H1 (cell line): ENCODE data around the gene RENBP. TPM values are rescaled to one million over a fixed set of nuclear protein-coding genes. Genes with fewer than 3 reads are reported as not detected.

Experiments
- CTCF ChIA-PET: fragments of 300-600 bp; sonication (Branson Sonifier 250); formaldehyde crosslinking; loops from one replicate; lab custom pipeline; 2021; ENCODE audit not compliant: partially characterized antibody; lab: Charles Lee
- POLR2A ChIA-PET: fragments of 300-600 bp; sonication (Branson Sonifier 250); formaldehyde crosslinking; loops from one replicate; lab custom pipeline; 2021; ENCODE audit warnings: inconsistent platforms; ENCODE audit not compliant: partially characterized antibody; lab: Charles Lee
- DNase-seq, 2 experiments: peaks; one replicate each; pipeline versions ENCODE4 v3.0.0 to v3.0.0-alpha.2; 2010 to 2022; ENCODE audit warnings: low spot score in 2 of 2, low read depth in 1 of 2, mixed read lengths in 1 of 2
- FAIRE-seq: peaks from 2 replicates; lab custom pipeline; 2011; peaks lifted over from hg19 to GRCh38; lab: Jason Lieb, UNC
- H2AFZ ChIP-seq: 2 replicates; pipeline ENCODE4 v1.8.1; 2012; ENCODE audit warnings: low read length, inconsistent platforms
- H2AK5ac ChIP-seq: 2 replicates; pipeline ENCODE4 v1.6.1; 2013; ENCODE audit warnings: low read depth, low read length
- H2BK120ac ChIP-seq: replicated peaks from 2 replicates; pipeline ENCODE3; 2013; ENCODE audit warnings: low read depth, low read length, inconsistent platforms
- H2BK12ac ChIP-seq: 2 replicates; pipeline ENCODE4 v1.6.1; 2013; ENCODE audit warnings: low read depth, low read length
- H2BK15ac ChIP-seq: 2 replicates; pipeline ENCODE4 v1.6.1; 2013; ENCODE audit warnings: low read length
- H2BK20ac ChIP-seq: 2 replicates; pipeline ENCODE4 v1.6.1; 2013; ENCODE audit warnings: low read length
- H2BK5ac ChIP-seq: 2 replicates; pipeline ENCODE4 v1.6.1; 2013; ENCODE audit warnings: low read depth, low read length
- H3K14ac ChIP-seq: 2 replicates; pipeline ENCODE4 v1.6.1; 2013; ENCODE audit warnings: inconsistent platforms; ENCODE audit not compliant: insufficient read length
- H3K18ac ChIP-seq: 2 replicates; pipeline ENCODE4 v1.6.1; 2013; ENCODE audit warnings: low read length; ENCODE audit errors: extremely low read depth
- H3K23ac ChIP-seq: 2 replicates; pipeline ENCODE4 v1.6.1; 2013; ENCODE audit warnings: inconsistent platforms; ENCODE audit not compliant: insufficient read length
- H3K23me2 ChIP-seq: 2 replicates; pipeline ENCODE4 v1.6.1; 2013; ENCODE audit warnings: low read depth, low read length
- H3K27ac ChIP-seq: 2 replicates; pipeline ENCODE4 v1.6.1; 2011; ENCODE audit warnings: low read depth, low read length, inconsistent platforms
- H3K27me3 ChIP-seq, 4 experiments: replicated peaks in 1 of 4; 1 replicate in 1 of 4; 2 replicates in 3 of 4; pipeline versions ENCODE4 v1.6.1 to v1.8.1; 2011 to 2013; ENCODE audit warnings: low read length in 3 of 4, mild to moderate bottlenecking in 3 of 4, inconsistent platforms in 2 of 4, mixed read lengths in 2 of 4, moderate library complexity in 1 of 4; ENCODE audit not compliant: control insufficient read depth in 3 of 4, insufficient read depth in 3 of 4; ENCODE audit errors: extremely low read depth in 1 of 4
- H3K36me3 ChIP-seq, 4 experiments: 2 replicates each; pipeline versions ENCODE4 v1.6.1 to v1.8.1; 2011 to 2013; ENCODE audit warnings: mild to moderate bottlenecking in 4 of 4, low read length in 3 of 4, moderate library complexity in 2 of 4, control low read depth in 1 of 4, inconsistent platforms in 1 of 4; ENCODE audit not compliant: insufficient read depth in 4 of 4, control insufficient read depth in 2 of 4
- H3K4ac ChIP-seq: replicated peaks from 2 replicates; pipeline ENCODE3; 2013; ENCODE audit warnings: low read length, low read depth, mixed read lengths, inconsistent platforms; ENCODE audit not compliant: insufficient read length
- H3K4me1 ChIP-seq, 4 experiments: replicated peaks in 1 of 4; 1 replicate in 1 of 4; 2 replicates in 3 of 4; pipeline versions ENCODE4 v1.6.1 to v1.8.1; 2011 to 2013; ENCODE audit warnings: low read length in 3 of 4, inconsistent platforms in 2 of 4, mixed read lengths in 1 of 4; ENCODE audit not compliant: insufficient read depth in 4 of 4, control insufficient read depth in 3 of 4
- H3K4me2 ChIP-seq, 2 experiments: 2 replicates each; pipeline versions ENCODE4 v1.6.1 to v1.8.1; 2011 to 2013; ENCODE audit warnings: low read depth in 2 of 2, low read length in 2 of 2, control low read depth in 1 of 2, inconsistent platforms in 1 of 2, mild to moderate bottlenecking in 1 of 2; ENCODE audit not compliant: insufficient read depth in 1 of 2
- H3K4me3 ChIP-seq, 4 experiments: fragments of 200-600, 300-600 bp in 1 of 4; sonication (generic), shearing (Covaris generic), sonication (Bioruptor Twin) in 1 of 4; 2 replicates each; pipeline versions ENCODE4 v1.5.1 to v1.8.1; 2011 to 2016; ENCODE audit warnings: low read length in 4 of 4, low read depth in 3 of 4, control low read depth in 2 of 4, inconsistent platforms in 2 of 4, mild to moderate bottlenecking in 2 of 4, mixed read lengths in 1 of 4, moderate library complexity in 1 of 4; ENCODE audit not compliant: insufficient read depth in 2 of 4; ENCODE audit errors: extremely low read depth in 1 of 4
- H3K56ac ChIP-seq: replicated peaks from 2 replicates; pipeline ENCODE3; 2013; ENCODE audit warnings: low read depth, mild to moderate bottlenecking, mixed read lengths, low read length, inconsistent platforms; ENCODE audit not compliant: insufficient read length
- H3K79me1 ChIP-seq: 2 replicates; pipeline ENCODE4 v1.6.1; 2013; ENCODE audit warnings: low read depth, low read length, control low read depth
- H3K79me2 ChIP-seq, 2 experiments: 2 replicates each; pipeline versions ENCODE4 v1.6.1 to v1.8.1; 2012 to 2013; ENCODE audit warnings: low read length in 2 of 2, mild to moderate bottlenecking in 2 of 2, inconsistent platforms in 1 of 2; ENCODE audit not compliant: insufficient read depth in 2 of 2, control insufficient read depth in 1 of 2
- H3K9ac ChIP-seq, 4 experiments: replicated peaks in 1 of 4; 1 replicate in 1 of 4; 2 replicates in 3 of 4; pipeline versions ENCODE4 v1.6.1 to v1.8.1; 2011 to 2013; ENCODE audit warnings: low read depth in 3 of 4, low read length in 3 of 4, control low read depth in 2 of 4, mild to moderate bottlenecking in 2 of 4, moderate library complexity in 2 of 4, inconsistent platforms in 1 of 4; ENCODE audit errors: extremely low read depth in 1 of 4
- H3K9me3 ChIP-seq, 2 experiments: 2 replicates each; pipeline versions ENCODE4 v1.6.1 to v1.8.1; 2012 to 2013; ENCODE audit warnings: mild to moderate bottlenecking in 2 of 2, moderate library complexity in 2 of 2, control low read depth in 1 of 2, inconsistent platforms in 1 of 2, low read depth in 1 of 2, low read length in 1 of 2, mixed read lengths in 1 of 2; ENCODE audit not compliant: insufficient read depth in 2 of 2
- H4K20me1 ChIP-seq, 2 experiments: replicated peaks in 1 of 2; 2 replicates each; pipeline versions ENCODE3 to v1.8.1; 2011 to 2013; ENCODE audit warnings: inconsistent platforms in 2 of 2, low read length in 2 of 2, mild to moderate bottlenecking in 1 of 2; ENCODE audit not compliant: insufficient read depth in 2 of 2, control insufficient read depth in 1 of 2
- H4K5ac ChIP-seq: 2 replicates; pipeline ENCODE4 v1.6.1; 2013; ENCODE audit warnings: low read length, low read depth, mixed read lengths, inconsistent platforms; ENCODE audit not compliant: insufficient read length
- H4K8ac ChIP-seq: 2 replicates; pipeline ENCODE4 v1.8.0; 2013; ENCODE audit warnings: mild to moderate bottlenecking, moderate library complexity, low read length, inconsistent platforms; ENCODE audit not compliant: insufficient read depth; ENCODE audit errors: extremely low read depth
- H4K91ac ChIP-seq: replicated peaks from 2 replicates; pipeline ENCODE3; 2013; ENCODE audit warnings: low read length, mixed read lengths, inconsistent platforms; ENCODE audit not compliant: insufficient read length
- HDAC6 ChIP-seq: IDR thresholded peaks from one replicate; pipeline ENCODE4 v1.7.1; 2012; ENCODE audit warnings: low read depth, mild to moderate bottlenecking, inconsistent platforms, low read length, moderate library complexity
- KDM1A ChIP-seq: fragments of 200-600, 300-600 bp; sonication (generic); IDR thresholded peaks from 2 replicates; pipeline ENCODE4 v1.7.1; 2016; ENCODE audit warnings: mild to moderate bottlenecking, low read length, borderline replicate concordance
- KDM4A ChIP-seq: IDR thresholded peaks from one replicate; pipeline ENCODE4 v1.7.1; 2012; ENCODE audit warnings: low read depth, mild to moderate bottlenecking, moderate library complexity, low read length, inconsistent platforms; ENCODE audit not compliant: severe bottlenecking
- MAFK ChIP-seq: IDR thresholded peaks from 2 replicates; pipeline ENCODE4 v1.6.1; 2012; ENCODE audit warnings: low read depth, mild to moderate bottlenecking, improper control_type of control experiment, low read length
- SAP30 ChIP-seq: fragments of 300-600 bp; sonication (generic); IDR thresholded peaks from 2 replicates; pipeline ENCODE4 v1.7.1; 2012; ENCODE audit warnings: low read length, moderate library complexity, mild to moderate bottlenecking, inconsistent platforms; ENCODE audit not compliant: insufficient read depth, insufficient replicate concordance
- SP1 ChIP-seq: IDR thresholded peaks from 2 replicates; pipeline ENCODE4 v1.6.1; 2011; ENCODE audit warnings: low read depth, low read length
- SRF ChIP-seq: IDR thresholded peaks from 2 replicates; pipeline ENCODE4 v1.6.1; 2011; ENCODE audit warnings: mild to moderate bottlenecking, low read depth, low read length, moderate library complexity
- TAF1 ChIP-seq: IDR thresholded peaks from 2 replicates; pipeline ENCODE4 v1.6.1; 2011; ENCODE audit warnings: mild to moderate bottlenecking, low read depth, low read length
- ZNF274 ChIP-seq: IDR thresholded peaks from 2 replicates; pipeline ENCODE4 v1.7.0; 2012; ENCODE audit warnings: low read length, borderline replicate concordance; ENCODE audit errors: extremely low read depth
- WGBS, 2 experiments: shearing (Covaris generic) in 1 of 2; methylation state at CpG; one replicate each; pipeline versions ENCODE4 v1.1.6 to v1.1.7; 2013 to 2015; ENCODE audit warnings: low lambda C conversion rate in 2 of 2, mixed read lengths in 2 of 2, inconsistent platforms in 1 of 2, low coverage in 1 of 2, missing lambda C conversion rate in 1 of 2; ENCODE audit not compliant: insufficient replicate concordance in 2 of 2, insufficient coverage in 1 of 2, insufficient read length in 1 of 2; ENCODE audit errors: extremely low coverage in 1 of 2, missing lambda C conversion rate in 1 of 2; 5-methylcytosine and 5-hydroxymethylcytosine counted together
- polyA plus RNA-seq, 7 experiments: library from polyadenylated mRNA; depleted of rRNA in 3 of 7; stranded (reverse) in 5 of 7; unstranded in 2 of 7; fragments of >200 nt in 5 of 7; fragments of 200-250 nt in 2 of 7; gene quantifications; 1 replicate in 5 of 7; 2 replicates in 1 of 7; 4 replicates in 1 of 7; pipeline versions ENCODE4 v1.2.1 to v1.2.3, GENCODE V29; 2011 to 2013; ENCODE audit warnings: missing spikeins in 2 of 7, mixed read lengths in 2 of 7
- total RNA-seq: library from RNA; stranded (reverse); fragmentation: NEBNext Ultra II Directional; extraction: Animal tissue kit (Norgen Biotek cat#: 25700); gene quantifications from 2 replicates; pipeline ENCODE4 v1.2.1, GENCODE V29; 2021

The RENBP gene
- total and polyA plus RNA-seq, 2 of the 8 experiments (the other 6 are each of a cell fraction or from before 2014, with no cell fraction given), result 12.4 to 21.8 TPM

DNA sequence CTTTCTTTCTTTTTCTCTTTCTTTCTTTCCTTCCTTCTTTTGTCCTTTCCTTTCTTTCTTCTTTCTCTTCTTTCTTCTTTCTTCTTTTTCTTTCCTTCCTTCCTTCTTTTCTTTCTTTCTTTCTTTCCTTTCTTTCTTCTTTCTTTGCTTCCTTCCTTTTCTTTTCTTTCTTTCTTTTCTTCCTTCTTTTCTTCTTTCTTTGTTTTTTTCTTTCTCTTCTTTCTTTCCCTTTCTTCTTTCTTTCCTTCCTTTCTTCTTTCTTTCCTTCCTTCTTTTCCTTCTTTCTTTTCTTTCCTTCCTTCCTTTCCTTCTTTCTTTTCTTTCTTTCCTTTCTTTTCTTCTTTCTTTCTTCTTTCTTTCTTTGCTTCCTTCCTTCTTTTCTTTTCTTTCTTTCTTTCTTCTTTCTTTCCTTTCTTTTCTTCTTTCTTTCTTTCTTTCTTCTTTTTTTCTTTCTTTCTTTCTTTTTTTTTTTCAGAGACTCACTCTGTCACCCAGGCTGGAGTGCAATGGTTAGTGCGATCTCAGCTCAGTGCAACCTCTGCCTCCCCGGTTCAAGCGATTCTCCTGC is 46.7 kb upstream of the RENBP start:
- CTCF ChIA-PET, result no interaction called here
- no peak overlapping the region for H2BK5ac ChIP-seq
- no peak for TF ChIP-seq SAP30
- no peak for TF ChIP-seq MAFK
- no peak for TF ChIP-seq TAF1
- TF ChIP-seq ZNF274, result no peak
- TF ChIP-seq SRF, result no peak
- no peak for TF ChIP-seq SP1
- no peak for TF ChIP-seq KDM1A
- TF ChIP-seq KDM4A, result no peak
- no peak for TF ChIP-seq HDAC6
- TF ChIP-seq, all 59 proteins: peak for 0
- Histone ChIP-seq H3K56ac (no peak overlapping the region), H3K27me3 (no peaks in the 10 kb centered on the region), H3K14ac (no peak overlapping the region), H2AK5ac (no peak overlapping the region), H3K27ac (no peak overlapping the region), H3K23ac (no peak overlapping the region), H3K18ac (no peak overlapping the region), H3K4ac (no peak overlapping the region), H3K4me3 (no peak overlapping the region), H2BK15ac (no peak overlapping the region), H3K36me3 (no peaks in the 10 kb centered on the region), H3K23me2 (no peaks in the 10 kb centered on the region; the same call in 1 of the 2 replicates), H4K8ac (no peak overlapping the region), H4K20me1 (no peaks in the 10 kb centered on the region), H3K4me2 (no peak overlapping the region), H4K5ac (no peak overlapping the region), H3K9me3 (no peaks in the 10 kb centered on the region), H2BK20ac (no peak overlapping the region), H3K79me1 (no peaks in the 10 kb centered on the region), H2BK120ac (no peak overlapping the region), H3K79me2 (no peaks in the 10 kb centered on the region), H3K9ac (no peak overlapping the region), H3K4me1 (no peaks in the 10 kb centered on the region), H4K91ac (no peak overlapping the region), H2BK12ac (no peak overlapping the region), H2AFZ (no peak overlapping the region)
- DNase-seq (no peak), FAIRE-seq (no peak)
- no CpG with 5 or more reads among the region's 3 CpGs for WGBS, 2 experiments
- POLR2A ChIA-PET, result no interaction called here
